Mesodermal cell (in vitro differentiated cells): ENCODE data around the gene PHOSPHO2.
A peak's percentile ranks its signal among the peaks of the same experiment; 100 is the strongest.

ENCODE experiments used
- H3K27ac ChIP-seq: 2 replicates; pipeline ENCODE4 v1.7.0; 2013; ENCODE audit warnings: mild to moderate bottlenecking, low read depth, low read length, moderate library complexity; ENCODE audit not compliant: severe bottlenecking
- H3K36me3 ChIP-seq: 2 replicates; pipeline ENCODE4 v1.7.1; 2013; ENCODE audit warnings: mild to moderate bottlenecking, low read length, moderate library complexity; ENCODE audit not compliant: control insufficient read depth, insufficient read depth
- H3K4me1 ChIP-seq: one replicate; pipeline ENCODE4 v1.7.1; 2013; ENCODE audit warnings: mild to moderate bottlenecking, low read length; ENCODE audit not compliant: insufficient read depth, control insufficient read depth, poor library complexity, severe bottlenecking
- H3K4me3 ChIP-seq: 2 replicates; pipeline ENCODE4 v1.7.0; 2013; ENCODE audit warnings: low read length, control low read depth, mild to moderate bottlenecking; ENCODE audit not compliant: insufficient read depth, poor library complexity, severe bottlenecking; ENCODE audit errors: extremely low read depth
- H3K9me3 ChIP-seq: 2 replicates; pipeline ENCODE4 v1.7.1; 2013; ENCODE audit warnings: mild to moderate bottlenecking, low read length, moderate library complexity; ENCODE audit not compliant: control insufficient read depth
- WGBS, 2 experiments: methylation state at CpG; one replicate each; pipeline ENCODE4 v1.1.5; 2013; ENCODE audit warnings: missing lambda C conversion rate in 2 of 2; ENCODE audit not compliant: insufficient coverage in 2 of 2; 5-methylcytosine and 5-hydroxymethylcytosine counted together

Gene PHOSPHO2

GRCh38 chr2:169715379-169716237 is 21.3 kb downstream of the PHOSPHO2 start:
- Histone ChIP-seq H3K9me3 (peaks cover 5% of the 10 kb centered on the region), H3K36me3 (no peaks in the 10 kb centered on the region), H3K4me1 (no peaks in the 10 kb centered on the region), H3K4me3 (no peak overlapping the region), H3K27ac (no peak overlapping the region)
- WGBS, 2 experiments, result 91% methylated on average over 14 to 16 of the region's 17 CpGs

- Histone ChIP-seq H3K4me3 (no peak overlapping the region), H3K36me3 (no peaks in the 10 kb centered on the region), H3K27ac (no peak overlapping the region), H3K9me3 (peaks cover 4% of the 10 kb centered on the region), H3K4me1 (no peaks in the 10 kb centered on the region)
- 81 to 90% methylated on average over 3 to 9 of the region's 12 CpGs for WGBS, 2 experiments
Measured at GRCh38 chr2:169716238-169716886, 22.1 kb downstream of the PHOSPHO2 start.

GRCh38 chr2:169716938-169717690 is 22.8 kb downstream of the PHOSPHO2 start:
- Histone ChIP-seq H3K27ac (no peak overlapping the region), H3K36me3 (no peaks in the 10 kb centered on the region), H3K4me3 (no peak overlapping the region), H3K4me1 (no peaks in the 10 kb centered on the region), H3K9me3 (no peaks in the 10 kb centered on the region)
- 95 to 97% methylated on average over 10 to 12 of the region's 12 CpGs for WGBS, 2 experiments

GRCh38 chr2:169717691-169718063 is 23.4 kb downstream of the PHOSPHO2 start:
- H3K36me3 ChIP-seq, result no peaks in the 10 kb centered on the region
- no peak overlapping the region for H3K4me3 ChIP-seq
- no peak overlapping the region for H3K27ac ChIP-seq
- no peaks in the 10 kb centered on the region for H3K9me3 ChIP-seq
- 72 to 85% methylated on average over 4 of the region's 4 CpGs for WGBS, 2 experiments
- H3K4me1 ChIP-seq, result no peaks in the 10 kb centered on the region

- Histone ChIP-seq H3K36me3 (no peaks in the 10 kb centered on the region), H3K27ac (no peak overlapping the region), H3K4me1 (no peaks in the 10 kb centered on the region), H3K4me3 (no peak overlapping the region), H3K9me3 (no peaks in the 10 kb centered on the region)
- 100% methylated on average over 1 of the region's 2 CpGs; no CpG with 5 or more reads in 1 of the 2 experiments for WGBS, 2 experiments
Measured at GRCh38 chr2:169718930-169719504, 24.7 kb downstream of the PHOSPHO2 start.

- Histone ChIP-seq H3K4me3 (no peak overlapping the region), H3K36me3 (no peaks in the 10 kb centered on the region), H3K27ac (no peak overlapping the region), H3K9me3 (no peaks in the 10 kb centered on the region), H3K4me1 (no peaks in the 10 kb centered on the region)
- 75 to 100% methylated on average over 1 of the region's 3 CpGs for WGBS, 2 experiments
Measured at GRCh38 chr2:169721016-169721415, 26.7 kb downstream of the PHOSPHO2 start.

GRCh38 chr2:169727065-169727464 is 32.8 kb downstream of the PHOSPHO2 start:
- Histone ChIP-seq H3K27ac (no peak overlapping the region), H3K4me3 (no peak overlapping the region), H3K36me3 (no peaks in the 10 kb centered on the region), H3K4me1 (no peaks in the 10 kb centered on the region), H3K9me3 (no peaks in the 10 kb centered on the region)
- WGBS, 2 experiments, result 69 to 79% methylated on average over 3 of the region's 5 CpGs

- WGBS, 2 experiments, result 100% methylated on average over 1 of the region's 1 CpG
Measured at GRCh38 chr2:169729274-169729605, 35.0 kb downstream of the PHOSPHO2 start.

GRCh38 chr2:169732075-169732474 is 37.8 kb downstream of the PHOSPHO2 start:
- Histone ChIP-seq H3K27ac (no peak overlapping the region), H3K4me3 (no peak overlapping the region), H3K4me1 (peaks cover 15% of the 10 kb centered on the region), H3K9me3 (no peaks in the 10 kb centered on the region), H3K36me3 (no peaks in the 10 kb centered on the region)
- whole genome bisulfite sequencing, 2 experiments, result 65% methylated on average over 2 of the region's 5 CpGs; no CpG with 5 or more reads in 1 of the 2 experiments

More at GRCh38 chr2:169729274-169729605, 35.0 kb downstream of the PHOSPHO2 start:
- Histone ChIP-seq H3K9me3 (no peaks in the 10 kb centered on the region), H3K4me3 (no peak overlapping the region), H3K27ac (no peak overlapping the region), H3K36me3 (no peaks in the 10 kb centered on the region), H3K4me1 (peaks cover 3% of the 10 kb centered on the region)

GRCh38 chr2:169732583-169733358 is 38.5 kb downstream of the PHOSPHO2 start:
- Histone ChIP-seq H3K4me3 (peak overlapping the region; percentile 72), H3K9me3 (no peaks in the 10 kb centered on the region), H3K36me3 (peaks cover under 1% of the 10 kb centered on the region), H3K4me1 (peaks cover 15% of the 10 kb centered on the region), H3K27ac (no peak overlapping the region)
- 72 to 77% methylated on average over 9 to 13 of the region's 13 CpGs for WGBS, 2 experiments
